Neural progenitor cell (in vitro differentiated cells): ENCODE results near the gene GNAT3. TPM values are rescaled to one million over a fixed set of nuclear protein-coding genes. Genes with fewer than 3 reads are reported as not detected.

Experiments
- DNase-seq: peaks from one replicate; pipeline ENCODE4 v3.0.0-alpha.2; 2016; ENCODE audit warnings: low spot score
- H2AFZ ChIP-seq: fragments of 200-600 bp; sonication (generic); replicated peaks from 2 replicates; pipeline ENCODE4 v1.6.1; 2016; ENCODE audit warnings: antibody characterized with exemption
- H3F3A ChIP-seq: fragments of 200-600 bp; sonication (generic); 2 replicates; pipeline ENCODE4 v1.6.1; 2016; ENCODE audit warnings: antibody characterized with exemption, low read depth
- H3K27ac ChIP-seq: fragments of 200-600 bp; sonication (generic); 2 replicates; pipeline ENCODE4 v1.5.1; 2016; ENCODE audit warnings: mild to moderate bottlenecking
- H3K27me3 ChIP-seq: fragments of 200-600 bp; sonication (generic); 2 replicates; pipeline ENCODE4 v1.6.1; 2016; ENCODE audit warnings: mild to moderate bottlenecking, moderate library complexity
- H3K36me3 ChIP-seq: fragments of 200-600 bp; sonication (generic); 2 replicates; pipeline ENCODE4 v1.5.1; 2016
- H3K4me1 ChIP-seq: fragments of 200-600 bp; sonication (generic); 2 replicates; pipeline ENCODE4 v1.6.1; 2016; ENCODE audit warnings: mixed run types
- H3K4me2 ChIP-seq: fragments of 200-600 bp; sonication (generic); 2 replicates; pipeline ENCODE4 v1.6.1; 2016
- H3K4me3 ChIP-seq: fragments of 200-600 bp; sonication (generic); 2 replicates; pipeline ENCODE4 v1.5.1; 2016
- H3K79me2 ChIP-seq: fragments of 200-600 bp; sonication (generic); 2 replicates; pipeline ENCODE4 v1.6.1; 2016; ENCODE audit warnings: low read depth
- H3K9ac ChIP-seq: fragments of 200-600 bp; sonication (generic); 2 replicates; pipeline ENCODE4 v1.6.1; 2016
- H3K9me3 ChIP-seq: fragments of 200-600 bp; sonication (generic); 2 replicates; pipeline ENCODE4 v1.5.1; 2016; ENCODE audit warnings: low read depth
- H4K20me1 ChIP-seq: fragments of 200-600 bp; sonication (generic); 2 replicates; pipeline ENCODE4 v1.6.1; 2016; ENCODE audit warnings: low read depth
- H3K27ac Mint-ChIP-seq: 3 replicates; pipeline ENCODE4 v1.8.0; 2021; ENCODE audit warnings: mixed read lengths
- H3K27me3 Mint-ChIP-seq: 2 replicates; pipeline ENCODE4 v1.8.0; 2022; ENCODE audit warnings: low read depth, mild to moderate bottlenecking, inconsistent platforms, moderate library complexity, mixed read lengths; ENCODE audit not compliant: insufficient read depth
- H3K36me3 Mint-ChIP-seq: 3 replicates; pipeline ENCODE4 v1.8.0; 2021; ENCODE audit warnings: mixed read lengths
- H3K4me1 Mint-ChIP-seq: 3 replicates; pipeline ENCODE4 v1.8.0; 2021; ENCODE audit warnings: mixed read lengths
- H3K4me3 Mint-ChIP-seq: 3 replicates; pipeline ENCODE4 v1.8.0; 2021; ENCODE audit warnings: mild to moderate bottlenecking, moderate library complexity, mixed read lengths
- H3K9me3 Mint-ChIP-seq: 3 replicates; pipeline ENCODE4 v1.8.0; 2020; ENCODE audit warnings: mixed read lengths
- EZH2 ChIP-seq: fragments of 200-600 bp; sonication (generic); IDR thresholded peaks from 2 replicates; pipeline ENCODE4 v1.6.1; 2017; ENCODE audit warnings: antibody characterized with exemption, mild to moderate bottlenecking, moderate library complexity
- EZH2phosphoT487 ChIP-seq: fragments of 200-600 bp; sonication (generic); IDR thresholded peaks from 2 replicates; pipeline ENCODE4 v1.6.1; 2017; ENCODE audit warnings: antibody characterized with exemption
- total RNA-seq: library from RNA; depleted of rRNA; stranded (reverse); fragments of >200 nt; gene quantifications from 2 replicates; pipeline ENCODE4 v1.2.3, GENCODE V29; 2015; ENCODE audit warnings: low replicate concordance
- TF ChIP-seq, protein P1 (sequence below): fragments of 200-600 bp; sonication (generic); IDR thresholded peaks from 2 replicates; pipeline ENCODE4 v1.5.1; 2017; ENCODE audit warnings: antibody characterized with exemption, mild to moderate bottlenecking

Gene GNAT3
- total RNA-seq, 1 donor from 2014 or later = not detected

DNA sequence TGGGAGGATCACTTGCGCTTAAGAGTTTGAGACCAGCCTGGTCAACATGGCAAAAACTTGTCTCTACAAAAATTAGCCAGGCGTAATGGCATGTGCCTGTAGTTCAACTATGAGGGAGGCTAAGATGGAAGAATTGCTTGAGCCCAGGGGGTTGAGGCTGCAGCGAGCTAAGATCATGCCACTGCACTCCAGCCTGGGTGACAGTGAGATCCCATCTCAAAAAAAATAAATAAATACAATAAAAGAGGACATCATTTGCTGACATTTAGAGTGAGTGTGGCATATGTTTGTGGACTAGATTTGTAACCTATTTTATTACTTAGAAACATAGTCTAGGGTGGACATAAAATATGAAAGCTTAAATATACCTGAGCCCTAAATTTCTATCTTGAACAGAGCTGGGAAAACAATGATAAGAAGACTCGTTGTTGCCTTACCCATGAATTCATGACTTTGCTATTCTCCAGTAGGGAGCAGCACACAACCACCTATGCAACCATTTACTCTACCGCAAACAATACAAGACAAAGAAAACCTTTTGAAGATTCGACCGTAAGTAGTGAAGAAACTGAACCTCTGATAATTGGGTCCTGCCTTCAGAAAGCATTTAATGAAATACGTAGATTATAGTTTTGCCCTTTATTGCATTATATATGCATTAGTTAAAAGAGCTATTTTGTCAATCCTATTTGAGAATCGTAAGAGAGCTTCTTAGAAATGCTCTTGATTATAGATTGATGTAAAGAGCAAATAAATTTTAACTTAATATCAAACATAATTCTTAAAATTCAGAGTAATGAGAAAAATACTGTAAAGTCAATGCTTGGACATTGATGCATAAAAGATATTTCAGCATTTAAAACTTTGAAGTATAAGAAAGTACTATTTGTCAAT is 83.5 kb downstream of the GNAT3 start:
- no peaks in the 10 kb centered on the region for H3K4me1 Mint-ChIP-seq
- Histone ChIP-seq H3K27ac (no peak overlapping the region), H3K9ac (no peak overlapping the region), H4K20me1 (no peaks in the 10 kb centered on the region), H3K9me3 (no peaks in the 10 kb centered on the region), H3K4me2 (no peak overlapping the region), H3K4me3 (no peak overlapping the region), H2AFZ (no peak overlapping the region), H3K79me2 (no peaks in the 10 kb centered on the region), H3F3A (no peaks in the 10 kb centered on the region), H3K4me1 (no peaks in the 10 kb centered on the region), H3K27me3 (no peaks in the 10 kb centered on the region), H3K36me3 (no peaks in the 10 kb centered on the region)
- H3K27ac Mint-ChIP-seq = no peak overlapping the region
- H3K9me3 Mint-ChIP-seq = no peaks in the 10 kb centered on the region
- TF ChIP-seq EZH2 = no peak
- TF ChIP-seq, protein P1, sequence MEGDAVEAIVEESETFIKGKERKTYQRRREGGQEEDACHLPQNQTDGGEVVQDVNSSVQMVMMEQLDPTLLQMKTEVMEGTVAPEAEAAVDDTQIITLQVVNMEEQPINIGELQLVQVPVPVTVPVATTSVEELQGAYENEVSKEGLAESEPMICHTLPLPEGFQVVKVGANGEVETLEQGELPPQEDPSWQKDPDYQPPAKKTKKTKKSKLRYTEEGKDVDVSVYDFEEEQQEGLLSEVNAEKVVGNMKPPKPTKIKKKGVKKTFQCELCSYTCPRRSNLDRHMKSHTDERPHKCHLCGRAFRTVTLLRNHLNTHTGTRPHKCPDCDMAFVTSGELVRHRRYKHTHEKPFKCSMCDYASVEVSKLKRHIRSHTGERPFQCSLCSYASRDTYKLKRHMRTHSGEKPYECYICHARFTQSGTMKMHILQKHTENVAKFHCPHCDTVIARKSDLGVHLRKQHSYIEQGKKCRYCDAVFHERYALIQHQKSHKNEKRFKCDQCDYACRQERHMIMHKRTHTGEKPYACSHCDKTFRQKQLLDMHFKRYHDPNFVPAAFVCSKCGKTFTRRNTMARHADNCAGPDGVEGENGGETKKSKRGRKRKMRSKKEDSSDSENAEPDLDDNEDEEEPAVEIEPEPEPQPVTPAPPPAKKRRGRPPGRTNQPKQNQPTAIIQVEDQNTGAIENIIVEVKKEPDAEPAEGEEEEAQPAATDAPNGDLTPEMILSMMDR = peak; percentile 69
- DNase-seq = peak; percentile 60
- peaks cover 2% of the 10 kb centered on the region for H3K27me3 Mint-ChIP-seq
- no peak overlapping the region for H3K4me3 Mint-ChIP-seq
- H3K36me3 Mint-ChIP-seq = no peaks in the 10 kb centered on the region

GRCh38 chr7:80427218-80427617 is 84.6 kb downstream of the GNAT3 start:
- H3K4me2 ChIP-seq = no peak overlapping the region
- H3K27ac ChIP-seq = no peak overlapping the region
- Mint-ChIP-seq H3K27ac (no peak overlapping the region), H3K4me3 (no peak overlapping the region), H3K27me3 (peaks cover 2% of the 10 kb centered on the region), H3K9me3 (no peaks in the 10 kb centered on the region), H3K4me1 (no peaks in the 10 kb centered on the region), H3K36me3 (no peaks in the 10 kb centered on the region)
- H3K79me2 ChIP-seq = no peaks in the 10 kb centered on the region
- H3F3A ChIP-seq = no peaks in the 10 kb centered on the region
- H4K20me1 ChIP-seq = no peaks in the 10 kb centered on the region
- H3K4me3 ChIP-seq = no peak overlapping the region
- H3K9ac ChIP-seq = no peak overlapping the region
- TF ChIP-seq EZH2 = no peak
- TF ChIP-seq EZH2phosphoT487 = no peak
- TF ChIP-seq, protein P1 = no peak
- H3K4me1 ChIP-seq = no peaks in the 10 kb centered on the region
- no peaks in the 10 kb centered on the region for H3K9me3 ChIP-seq
- H2AFZ ChIP-seq = no peak overlapping the region
- no peaks in the 10 kb centered on the region for H3K36me3 ChIP-seq
- no peaks in the 10 kb centered on the region for H3K27me3 ChIP-seq
- DNase-seq = no peak

DNA sequence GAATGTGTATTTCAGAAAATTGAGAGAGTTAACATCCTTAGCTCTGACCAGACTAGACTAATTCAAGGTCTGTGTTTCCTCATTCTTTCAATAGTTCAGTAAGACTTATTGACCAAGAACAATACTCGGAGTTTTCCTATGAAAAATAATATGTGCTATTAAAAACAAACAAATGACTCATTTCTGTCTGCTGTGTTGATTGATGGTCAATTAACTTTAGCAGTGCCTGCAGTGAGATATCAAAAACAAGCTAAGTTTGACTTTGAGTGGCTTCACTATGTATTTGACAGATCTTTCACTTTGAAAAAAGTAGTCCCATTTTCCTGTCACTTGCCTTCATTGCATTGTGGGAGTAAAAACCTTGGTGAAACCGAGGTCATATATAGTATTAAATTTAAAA is 91.0 kb downstream of the GNAT3 start:
- Mint-ChIP-seq H3K4me3 (no peak overlapping the region), H3K9me3 (no peaks in the 10 kb centered on the region), H3K4me1 (no peaks in the 10 kb centered on the region), H3K36me3 (no peaks in the 10 kb centered on the region), H3K27ac (no peak overlapping the region), H3K27me3 (no peaks in the 10 kb centered on the region)
- Histone ChIP-seq H3K36me3 (no peaks in the 10 kb centered on the region), H3K79me2 (no peaks in the 10 kb centered on the region), H3F3A (no peaks in the 10 kb centered on the region), H3K9me3 (no peaks in the 10 kb centered on the region), H3K4me2 (no peak overlapping the region), H3K9ac (no peak overlapping the region), H4K20me1 (no peaks in the 10 kb centered on the region), H3K4me1 (no peaks in the 10 kb centered on the region), H3K27ac (no peak overlapping the region), H3K27me3 (no peaks in the 10 kb centered on the region), H2AFZ (no peak overlapping the region), H3K4me3 (no peak overlapping the region)
- no peak for DNase-seq
- TF ChIP-seq EZH2 = no peak
- no peak for TF ChIP-seq EZH2phosphoT487
- TF ChIP-seq, protein P1 = no peak
